Mammary epithelial cell (primary cell): ENCODE results near the gene MAPKAPK3.

Experiments used
- CTCF ChIP-seq, 2 donors: IDR thresholded peaks in 1 of 2; conservative IDR thresholded peaks in 1 of 2; 2 replicates each; pipeline ENCODE4 v1.5.1; 2011 to 2012; ENCODE audit warnings: inconsistent platforms in 2 of 2, low read length in 2 of 2, mild to moderate bottlenecking in 2 of 2, control low read depth in 1 of 2, low read depth in 1 of 2; ENCODE audit not compliant: insufficient read depth in 1 of 2; ENCODE audit errors: extremely low read depth in 1 of 2
- EZH2 ChIP-seq: IDR thresholded peaks from 2 replicates; pipeline ENCODE4 v1.6.1; 2012; ENCODE audit warnings: low read length, inconsistent platforms, borderline replicate concordance

GRCh38 chr3:50616770-50617095 lies 218 bp upstream of the MAPKAPK3 start:
- TF ChIP-seq CTCF (conservative IDR thresholded peaks at IDR 0.05 in 1 of 2, IDR thresholded peaks at IDR 0.05 in 1 of 2; ENCODE audit: extremely low read depth in 1 of 2, insufficient read depth in 1 of 2, low read depth in 1 of 2, low read length in 2 of 2), result no peak
- TF ChIP-seq EZH2, result no peak
